HG02798 (cell line): ENCODE measurements around the gene CDH23.

ENCODE experiments used
- ATAC-seq: cut with Tn5 transposase; IDR thresholded peaks from one replicate; pipeline ENCODE4 v1.9.1; 2021; ENCODE audit warnings: mild to moderate bottlenecking; ENCODE audit not compliant: unreplicated experiment, poor library complexity

CDH23 gene

DNA sequence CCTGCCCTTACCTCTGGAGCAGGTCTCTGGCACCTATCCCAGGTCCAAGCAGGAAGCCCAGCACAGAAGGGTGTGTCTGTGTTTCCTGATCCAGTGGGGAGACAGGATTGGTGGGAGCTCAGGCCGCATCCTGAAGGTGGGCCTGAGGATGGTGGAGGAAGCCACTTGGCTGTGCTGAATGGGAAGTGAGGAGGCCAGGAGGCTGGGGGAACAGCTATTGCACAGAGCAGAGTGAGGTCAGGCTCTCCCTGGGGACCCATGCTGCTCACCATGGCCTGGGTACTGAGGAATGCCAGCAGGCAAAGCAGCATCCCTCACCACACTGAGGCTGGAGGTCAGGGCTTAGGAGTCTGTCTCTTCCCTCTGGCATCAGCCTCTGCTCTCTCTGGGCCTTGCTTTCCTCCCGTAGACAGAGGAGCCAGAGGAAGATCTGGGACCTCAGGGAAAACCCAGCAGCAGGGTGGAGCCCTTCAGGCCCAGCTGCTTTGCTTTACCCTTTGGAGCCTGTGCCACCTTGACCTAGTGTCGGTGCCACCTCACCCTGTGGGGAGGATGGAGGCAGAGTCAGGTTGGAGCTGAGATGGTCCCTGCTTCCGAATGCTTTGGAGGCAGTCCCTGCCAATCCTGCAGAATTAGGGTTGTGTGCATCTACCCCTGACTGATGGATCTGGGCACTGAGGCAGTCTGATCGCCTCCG, 39.0 kb downstream of the CDH23 start:
- ATAC-seq, result no peak

DNA sequence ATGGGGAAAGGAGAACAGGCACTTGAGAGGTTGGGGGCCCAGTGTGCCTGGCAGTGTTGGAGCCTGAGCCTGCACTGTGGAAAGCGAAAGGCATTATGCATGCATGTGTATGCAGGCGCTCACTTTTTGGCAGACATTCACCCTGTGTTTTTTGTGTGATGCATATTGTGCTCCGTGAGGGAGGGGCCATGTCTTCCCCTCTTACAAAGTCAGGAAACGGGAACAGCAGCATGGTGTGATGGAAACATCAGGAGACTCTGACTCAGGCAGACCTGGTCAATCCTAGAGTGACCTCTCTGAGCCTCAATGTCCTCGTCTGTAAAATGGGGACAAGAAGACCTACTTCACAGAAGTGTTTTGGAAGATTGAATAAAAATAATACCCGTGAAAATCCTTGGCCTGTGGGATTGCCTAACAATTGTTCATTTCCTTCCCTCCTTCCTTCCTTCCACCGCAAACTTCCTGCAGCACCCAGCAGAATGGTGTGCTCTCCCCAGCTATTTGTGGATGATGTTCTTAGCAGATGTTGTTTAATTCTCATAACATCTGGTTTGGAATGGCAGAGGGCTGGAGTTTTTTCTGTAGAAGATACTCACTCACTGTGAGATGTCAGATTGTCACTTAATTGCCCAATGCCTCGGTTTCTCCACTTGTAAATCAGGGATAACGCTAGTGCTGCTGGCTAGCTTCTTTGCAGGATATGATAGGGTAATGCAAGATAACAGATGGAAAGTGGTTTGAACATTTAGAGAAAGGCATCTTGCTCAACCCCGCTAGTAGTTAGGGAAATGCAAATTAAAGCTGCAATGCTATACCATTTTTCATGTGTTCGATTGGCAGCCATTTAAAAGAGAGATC, 39.8 kb downstream of the CDH23 start:
- no peak for ATAC-seq

DNA sequence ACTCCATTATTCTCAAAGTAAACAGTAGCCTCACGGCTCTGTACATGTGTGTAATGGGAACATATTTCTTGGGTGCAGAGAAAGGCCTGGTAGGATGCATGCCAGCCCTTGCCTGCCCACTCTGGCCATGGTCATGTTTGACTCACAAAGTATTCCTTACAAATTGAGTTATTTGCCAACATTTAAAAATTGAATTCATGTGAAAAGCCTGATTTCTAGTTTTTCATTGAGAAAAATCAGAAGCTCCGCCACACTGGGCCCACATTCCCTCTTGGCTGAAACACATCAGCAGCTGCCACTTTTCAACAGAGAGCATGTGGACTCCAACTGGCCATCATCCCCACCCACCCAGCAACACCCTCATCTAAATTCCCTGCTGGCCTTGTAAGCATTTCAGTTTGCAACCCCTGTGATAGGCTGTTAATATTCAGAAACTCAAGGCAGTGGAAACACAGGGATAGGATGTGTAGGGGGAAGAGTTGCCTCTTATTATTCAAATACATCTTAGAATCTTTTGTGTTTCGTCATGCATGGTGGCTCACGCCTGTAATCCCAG, 40.9 kb downstream of the CDH23 start:
- ATAC-seq, result no peak

DNA sequence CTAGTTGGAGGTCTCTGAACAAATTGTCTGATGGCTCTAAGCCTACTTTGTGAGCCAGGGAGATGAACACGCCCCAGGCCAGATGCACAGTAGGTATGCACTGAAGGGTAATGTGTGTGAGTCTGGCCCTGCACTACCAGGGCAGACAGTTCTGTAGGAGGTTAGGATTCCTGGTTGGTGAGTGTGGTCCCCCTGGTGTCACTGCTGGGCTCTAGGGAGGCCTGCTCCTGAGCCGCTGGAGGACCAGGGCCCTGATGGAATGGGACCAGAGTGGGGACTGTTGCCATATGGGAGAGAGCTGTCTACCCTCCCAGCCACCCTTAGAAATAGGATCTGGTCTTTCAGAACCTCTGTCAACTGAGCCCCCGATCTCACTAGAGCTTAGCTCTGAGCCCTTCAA, 42.0 kb downstream of the CDH23 start:
- ATAC-seq, result no peak

DNA sequence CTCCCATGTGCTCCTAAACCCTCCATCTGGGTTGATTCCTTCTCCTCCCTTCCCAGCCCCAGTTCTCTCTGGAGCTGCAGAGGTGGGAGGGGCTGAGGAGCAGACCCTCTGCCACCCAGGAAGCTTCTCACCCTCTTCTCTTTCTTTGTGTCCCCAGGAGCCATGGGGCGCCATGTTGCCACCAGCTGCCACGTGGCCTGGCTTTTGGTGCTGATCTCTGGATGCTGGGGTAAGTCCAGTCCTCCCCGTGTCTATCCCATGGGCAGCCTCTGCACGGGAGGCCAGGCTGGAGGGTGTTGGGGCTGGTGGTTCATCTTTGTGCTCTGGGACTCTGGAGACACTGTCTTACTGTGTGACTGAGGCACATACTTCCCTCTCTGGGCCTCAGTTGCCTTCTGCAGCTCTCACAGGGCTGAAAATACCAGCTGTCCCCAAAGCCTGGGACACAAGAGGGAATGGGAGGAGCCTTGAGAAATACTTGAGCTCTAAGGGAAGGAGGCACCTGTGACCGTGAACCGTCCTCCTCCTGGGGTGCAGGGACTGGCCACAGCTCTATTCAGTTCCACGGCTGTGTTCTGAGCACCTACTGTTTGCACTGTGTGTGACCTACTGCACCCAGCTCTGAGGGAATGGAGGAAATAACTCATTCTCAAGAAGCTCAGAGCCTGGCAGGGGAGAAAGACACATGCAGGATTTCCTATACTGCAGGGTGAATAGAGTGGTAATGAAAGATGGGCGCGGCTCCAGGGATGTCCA, 43.1 kb downstream of the CDH23 start:
- no peak for ATAC-seq

DNA sequence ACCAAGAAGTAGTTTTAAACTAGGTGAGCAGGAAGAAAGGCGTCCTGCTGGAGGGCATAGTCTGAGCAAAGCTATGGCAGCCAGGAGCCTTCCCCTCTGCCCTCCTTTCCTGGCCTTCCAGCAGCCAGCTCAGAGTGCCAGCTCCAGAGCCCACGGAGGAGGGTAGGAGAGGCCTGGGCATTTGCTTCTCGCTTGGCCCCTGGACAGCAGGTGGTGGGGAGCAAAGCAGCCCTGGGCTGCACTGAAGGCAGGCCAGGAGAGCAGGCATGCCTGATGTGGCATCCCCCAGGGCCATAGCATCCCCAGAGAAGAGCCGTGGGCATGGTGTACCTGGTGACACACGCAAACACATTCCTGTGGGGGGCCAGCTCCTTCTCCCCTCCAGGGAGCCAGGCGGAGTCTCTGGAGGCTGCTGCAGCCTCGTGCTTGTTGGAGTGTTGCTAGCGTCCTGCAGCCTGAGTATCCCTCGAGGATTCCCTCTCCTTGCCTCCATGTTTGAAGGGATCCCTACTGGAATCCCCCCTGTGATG, 43.9 kb downstream of the CDH23 start:
- ATAC-seq, result no peak

DNA sequence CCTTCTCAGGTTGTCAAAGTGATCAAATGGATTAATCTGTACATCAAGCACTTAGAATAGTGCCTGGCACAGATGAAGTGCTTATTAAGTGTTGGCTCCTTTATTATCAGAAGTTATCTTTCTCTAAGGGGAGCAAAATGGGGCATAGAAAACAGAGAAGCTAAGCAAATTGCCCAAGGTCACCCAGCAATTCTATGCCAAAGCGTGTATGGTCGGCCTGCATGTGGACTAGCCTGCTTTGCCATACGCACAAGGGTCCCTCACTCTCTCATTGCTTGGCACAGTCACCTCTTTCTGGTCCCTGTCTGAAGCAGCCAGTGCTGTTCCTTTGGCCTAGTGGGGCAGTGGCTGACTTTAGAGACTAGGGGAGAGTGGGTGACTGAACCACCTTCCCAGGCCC, 45.3 kb downstream of the CDH23 start:
- no peak for ATAC-seq

DNA sequence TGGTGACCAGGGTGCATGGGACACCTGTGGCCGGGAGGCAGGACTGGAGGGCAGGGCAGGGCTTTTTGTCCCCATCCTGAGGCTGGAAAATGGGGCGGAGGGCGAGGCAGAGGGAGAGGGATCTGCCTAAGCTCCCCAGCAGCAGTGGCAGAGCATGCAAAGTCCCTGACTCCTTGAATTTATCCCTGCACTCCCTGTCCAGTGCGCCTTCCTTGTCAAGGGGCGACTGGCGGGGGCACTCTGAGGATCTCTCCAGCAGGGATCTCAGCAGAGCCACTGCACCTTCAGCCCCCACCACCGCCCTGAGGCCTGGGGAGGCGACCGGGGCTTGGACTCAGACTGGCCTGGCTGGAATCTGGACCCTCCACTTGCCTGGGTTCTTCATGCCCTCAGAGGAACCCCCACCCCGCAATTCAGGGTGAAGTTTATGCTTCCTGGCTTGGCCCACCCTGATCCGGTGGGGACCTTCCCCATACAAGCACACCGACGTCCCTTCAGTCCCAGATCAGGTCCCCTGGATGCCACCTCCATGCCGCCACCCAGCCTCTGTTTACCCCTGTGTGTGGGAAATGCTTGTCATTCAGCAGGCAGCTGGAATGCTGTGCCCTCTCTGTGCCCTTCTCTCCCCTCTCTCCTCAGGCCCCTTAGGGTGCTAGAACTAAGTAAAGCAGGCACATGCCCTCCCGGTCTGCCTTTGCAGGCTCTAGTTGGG, 46.3 kb downstream of the CDH23 start:
- ATAC-seq, result no peak

DNA sequence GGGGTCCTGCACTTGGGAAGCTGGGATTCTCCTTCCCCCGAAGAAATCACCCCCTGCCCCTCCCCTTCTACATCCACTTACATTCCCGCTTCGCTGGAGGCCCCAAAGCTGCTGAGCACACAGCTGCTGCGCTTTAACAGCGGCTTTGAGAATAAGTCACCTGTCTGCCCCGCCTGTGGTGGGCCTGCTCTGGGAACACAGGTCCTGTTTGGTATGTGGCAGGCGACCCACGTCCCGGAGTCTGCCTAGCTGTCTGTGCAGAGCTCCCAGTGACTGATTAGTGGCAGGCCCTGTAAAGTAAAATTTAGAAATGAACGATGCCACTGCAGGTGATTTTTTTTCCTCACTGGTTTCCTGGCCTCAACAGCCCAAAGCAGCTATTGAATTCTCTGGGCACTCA, 47.0 kb downstream of the CDH23 start:
- no peak for ATAC-seq

DNA sequence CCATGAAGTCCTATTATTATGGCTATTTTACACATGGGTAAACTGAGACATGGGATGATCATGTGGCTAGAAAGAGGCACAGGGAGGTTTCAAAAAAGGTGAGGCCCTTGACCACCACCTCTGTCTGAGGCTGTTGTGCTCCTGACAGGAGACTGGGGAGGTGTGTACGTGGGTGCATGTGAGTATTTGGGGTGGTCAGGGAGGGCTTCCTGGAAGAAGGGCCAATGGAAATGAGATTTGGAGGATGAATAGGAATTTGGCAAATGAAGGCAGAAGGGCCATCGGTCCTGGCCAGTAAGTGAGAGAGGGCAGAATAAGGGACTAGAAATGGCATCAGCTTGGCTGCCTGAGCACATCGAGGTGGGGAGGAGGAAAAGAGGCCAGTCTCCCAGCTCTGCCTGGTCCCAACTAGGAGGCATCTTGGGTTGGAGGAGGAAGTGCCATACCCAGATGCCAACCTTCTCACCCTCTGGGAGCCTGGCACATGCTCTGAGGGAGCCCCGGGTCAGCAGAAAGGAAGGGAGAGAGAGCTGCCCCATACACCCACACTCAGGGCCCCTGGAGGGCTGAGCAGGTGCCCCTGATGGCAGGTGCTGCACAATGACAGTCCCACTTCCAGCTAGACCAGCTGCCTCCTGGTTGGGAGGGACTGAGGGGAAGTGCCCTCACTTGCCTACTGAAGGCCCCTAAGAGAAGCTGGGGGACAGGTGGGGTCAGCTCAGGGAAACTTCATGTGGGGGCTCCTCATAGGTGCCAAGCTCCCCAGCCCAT, 47.7 kb downstream of the CDH23 start:
- no peak for ATAC-seq

DNA sequence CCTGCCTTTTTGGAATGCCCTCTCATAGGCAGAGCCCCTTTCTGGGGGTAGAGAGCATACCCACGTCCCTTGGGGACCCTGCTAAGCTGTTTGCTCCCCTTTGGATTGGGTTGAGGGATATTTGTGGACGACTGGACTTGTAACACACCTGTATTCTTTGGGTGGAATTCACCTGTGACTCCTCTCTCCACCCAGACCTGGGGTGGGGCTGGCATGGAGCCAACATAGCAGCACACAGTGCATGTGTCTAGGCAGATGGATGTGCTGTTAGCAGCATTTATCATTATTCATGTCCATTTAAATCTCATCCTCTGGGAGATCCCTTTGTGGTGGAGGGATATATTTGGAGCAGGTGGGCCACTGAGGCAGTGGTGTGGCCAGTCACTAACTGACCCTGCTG, 51.0 kb downstream of the CDH23 start:
- no peak for ATAC-seq

DNA sequence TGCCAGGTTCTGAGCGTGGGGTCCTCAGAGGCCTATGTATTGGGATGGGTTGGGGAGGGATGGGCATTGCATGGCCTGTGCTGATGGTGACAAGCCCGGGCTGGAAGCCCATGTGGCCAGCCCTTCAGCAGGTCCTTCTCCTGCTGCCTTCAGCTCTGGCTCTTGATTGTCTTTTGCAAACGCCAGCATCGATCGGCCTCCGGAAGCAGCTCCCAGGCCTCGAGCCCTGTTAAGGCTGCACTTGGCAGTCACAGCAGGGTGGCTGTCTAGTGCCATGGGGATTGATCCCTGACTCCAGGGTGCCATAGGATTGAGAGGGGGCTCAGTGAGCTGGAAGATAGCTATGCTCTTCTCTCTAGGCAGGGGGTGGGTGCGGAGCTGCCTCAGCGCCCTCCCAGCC, 51.4 kb downstream of the CDH23 start:
- no peak for ATAC-seq

DNA sequence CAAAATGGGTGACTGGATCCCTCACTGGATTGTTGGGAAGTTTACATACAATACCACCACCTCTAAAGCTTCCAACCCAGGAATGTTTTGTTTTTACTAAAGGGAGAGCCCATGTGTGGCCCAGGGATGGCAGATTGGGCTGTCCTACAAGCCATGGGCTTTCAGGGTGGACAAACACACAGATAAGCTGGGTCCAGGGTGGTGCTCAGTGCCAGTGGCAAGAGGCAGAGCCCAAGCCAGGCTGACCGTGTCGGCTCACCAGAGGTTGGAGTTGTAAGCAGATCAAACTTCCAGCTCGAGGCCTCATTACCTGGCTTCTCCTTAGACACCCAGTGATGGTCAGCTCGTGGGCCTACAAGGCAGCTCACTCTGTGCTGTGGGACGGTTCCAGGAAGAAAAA, 52.3 kb downstream of the CDH23 start:
- no peak for ATAC-seq

DNA sequence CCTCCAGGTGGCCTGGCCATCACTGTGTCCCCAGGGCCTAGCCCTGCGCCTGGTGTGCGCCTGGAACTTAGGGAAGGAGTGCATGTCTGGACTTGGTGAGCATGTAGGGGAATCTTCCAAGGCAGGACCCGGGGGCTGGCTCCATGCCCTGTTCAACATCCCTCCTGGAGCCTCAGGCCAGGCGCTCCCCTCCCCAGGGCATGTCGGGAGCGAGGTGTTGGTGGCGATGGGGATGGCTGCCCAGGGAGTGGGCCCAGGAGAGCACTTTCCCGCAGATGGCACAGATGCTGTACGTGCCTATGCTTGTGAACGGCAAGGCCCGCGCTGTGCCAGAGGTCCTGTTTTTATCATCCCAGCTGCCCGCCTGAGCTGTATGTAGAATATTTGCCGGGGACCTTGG, 55.0 kb downstream of the CDH23 start:
- no peak for ATAC-seq

DNA sequence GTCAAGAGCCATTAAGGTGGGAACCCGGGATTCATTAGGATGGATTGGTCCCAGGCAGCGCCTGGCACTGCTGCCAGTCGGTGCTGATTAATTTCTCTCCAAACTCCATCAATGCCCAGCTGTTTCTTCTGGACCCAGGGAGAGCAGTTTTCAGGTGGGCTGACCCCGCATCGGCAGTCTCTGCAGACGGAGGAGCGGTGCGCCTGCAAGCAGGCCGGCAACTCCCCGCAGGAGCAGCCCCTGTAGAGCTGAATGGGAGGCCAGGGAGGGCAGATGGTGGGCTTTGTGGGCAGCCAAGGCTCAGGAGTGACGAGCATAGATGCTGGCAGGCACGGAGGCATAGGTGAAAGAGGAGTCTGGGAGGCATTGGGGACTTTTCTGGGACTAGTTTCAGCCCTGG, 56.5 kb downstream of the CDH23 start:
- no peak for ATAC-seq

DNA sequence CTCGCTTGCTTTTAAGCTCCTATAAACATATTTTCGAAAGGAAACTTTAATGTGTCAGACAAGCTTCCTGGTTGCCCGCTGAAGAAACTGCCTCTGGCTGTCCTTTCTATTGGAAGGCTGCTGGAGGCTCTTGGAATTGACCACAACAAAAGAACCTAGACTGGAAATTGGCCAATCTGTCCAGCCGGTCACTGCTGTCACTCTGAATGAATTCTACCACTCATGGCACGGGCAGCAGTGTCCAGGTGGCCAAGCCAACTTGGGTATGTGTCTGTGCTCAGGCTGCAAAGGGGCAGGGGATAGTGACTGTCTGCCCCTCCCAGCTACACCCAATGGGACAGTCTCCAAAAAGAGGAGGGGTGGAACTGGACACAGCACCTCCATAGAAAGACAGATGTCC, 57.6 kb downstream of the CDH23 start:
- ATAC-seq, result no peak

DNA sequence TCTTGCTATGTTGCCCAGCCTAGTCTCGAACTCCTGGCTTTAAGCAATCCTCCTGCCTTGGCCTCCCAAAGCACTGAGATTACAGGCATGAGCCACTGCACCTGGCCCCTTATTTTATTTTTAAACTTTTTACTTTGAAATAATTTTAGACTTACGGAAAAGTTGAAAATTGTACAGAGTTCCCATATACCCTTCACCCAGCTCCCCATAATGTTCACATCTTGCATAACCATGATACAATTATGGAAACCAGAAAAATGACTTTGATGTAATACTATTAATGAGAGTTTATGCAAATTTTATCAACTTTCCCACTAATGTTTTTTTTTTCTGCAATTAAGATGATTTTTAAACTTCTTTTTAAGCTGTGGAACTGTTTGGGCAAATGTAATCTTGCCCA, 58.3 kb downstream of the CDH23 start:
- ATAC-seq, result no peak

DNA sequence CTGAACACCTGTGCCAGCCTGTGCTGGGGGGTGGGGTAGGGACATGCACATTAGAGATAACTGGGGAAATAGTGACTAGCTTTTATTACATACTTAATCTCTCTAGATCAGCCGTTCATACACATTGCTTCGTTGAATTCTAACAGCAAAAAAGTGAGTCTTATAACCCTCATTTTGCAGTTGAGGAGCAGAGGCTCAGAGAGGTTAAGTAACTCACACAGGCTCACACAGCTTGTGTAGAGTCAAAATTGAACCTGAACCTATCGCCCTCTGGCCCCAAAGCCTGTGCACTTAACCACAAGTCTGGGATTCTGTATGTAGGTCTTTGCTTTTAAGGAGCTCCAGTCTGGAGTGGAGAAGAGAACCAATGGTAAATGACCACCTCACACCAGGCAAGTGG, 59.9 kb downstream of the CDH23 start:
- ATAC-seq, result no peak

DNA sequence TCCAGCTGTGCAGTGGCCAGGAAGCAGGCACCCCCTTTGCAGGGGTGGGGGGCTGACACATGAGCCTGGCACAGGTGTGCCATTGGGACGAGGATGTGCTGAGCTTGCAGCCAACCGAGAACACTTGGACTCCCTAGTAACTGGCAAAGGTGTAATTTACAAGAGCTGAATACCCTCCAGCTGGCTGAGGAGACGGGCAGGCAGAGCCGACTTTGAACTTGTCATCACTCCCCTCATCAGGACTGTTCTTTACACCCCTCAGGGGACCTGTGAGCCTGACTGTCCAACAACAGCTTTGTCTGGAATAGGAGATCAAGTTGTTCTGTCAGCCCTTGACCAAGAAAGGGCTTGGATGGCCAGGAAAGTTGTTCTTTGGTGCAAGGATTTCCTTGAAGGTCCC, 61.2 kb downstream of the CDH23 start:
- no peak for ATAC-seq
